ENCODE results near the gene CSF2RB.

Gene CSF2RB

DNA sequence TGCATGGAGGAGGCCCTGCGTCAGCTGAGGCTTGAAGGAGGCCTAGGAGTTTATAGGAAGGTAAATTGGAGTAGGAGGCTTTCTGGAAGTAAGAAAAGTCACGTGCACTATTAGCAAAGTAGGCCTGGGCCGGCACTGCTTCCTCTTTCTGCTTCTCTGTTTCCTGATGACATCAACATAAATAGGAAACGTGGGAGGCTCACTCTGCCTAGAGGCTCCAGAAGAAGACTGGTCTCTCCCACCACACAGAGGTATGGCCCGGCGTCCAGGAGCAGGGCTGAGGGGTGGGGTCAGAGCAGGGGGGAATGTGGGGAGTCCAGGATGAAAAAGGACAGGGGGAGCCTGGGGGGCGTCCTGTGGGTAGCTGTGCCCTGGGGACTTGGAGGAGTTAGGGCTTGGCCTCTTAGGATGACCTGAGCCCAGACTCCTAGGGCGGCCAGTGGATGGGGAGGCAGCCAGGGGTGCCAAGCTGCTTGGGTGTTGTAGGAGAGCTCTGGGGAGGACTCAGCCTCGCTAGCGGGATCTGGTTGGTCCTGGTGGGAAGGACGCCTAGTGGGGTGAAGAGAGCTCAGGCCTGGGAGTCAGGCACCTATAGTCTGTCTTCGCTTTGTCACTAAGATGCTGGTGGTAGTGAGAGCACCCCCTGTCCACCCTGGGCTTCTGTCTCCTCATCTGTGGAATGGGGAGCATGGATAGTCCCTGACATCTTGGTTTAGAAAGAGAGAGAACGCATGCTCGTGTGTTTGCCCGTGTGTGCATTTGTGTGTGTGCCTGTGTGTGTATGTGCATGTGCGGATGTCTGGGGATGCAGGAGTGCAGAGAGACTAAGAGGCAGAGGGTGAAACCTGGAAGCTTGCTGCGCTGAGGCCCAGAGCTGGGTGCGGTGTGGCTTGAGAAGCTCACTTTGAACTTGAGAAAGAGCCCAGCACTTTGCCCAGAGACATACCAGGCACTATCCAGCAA is at the start of gene CSF2RB:
CSF2RB (plus strand) TSS at position 202 of the 963 bp plus-strand sequence. CDS start 8,580 bp downstream, outside the sequence.
- Histone ChIP-seq H3K27ac (no peak within 1 kb of the TSS), H3K36me3 (no peaks in the 10 kb centered on the region), H3K4me3 (ENCODE audit: low read depth, low read length) (no peak within 1 kb of the TSS), H3K27me3 (ENCODE audit: insufficient read depth, low read depth, severe bottlenecking) (peaks cover 68% of the 10 kb centered on the region), H3K9me3 (ENCODE audit: severe bottlenecking) (no peaks in the 10 kb centered on the region)
- no peak for DNase-seq
- TF ChIP-seq, protein P1, sequence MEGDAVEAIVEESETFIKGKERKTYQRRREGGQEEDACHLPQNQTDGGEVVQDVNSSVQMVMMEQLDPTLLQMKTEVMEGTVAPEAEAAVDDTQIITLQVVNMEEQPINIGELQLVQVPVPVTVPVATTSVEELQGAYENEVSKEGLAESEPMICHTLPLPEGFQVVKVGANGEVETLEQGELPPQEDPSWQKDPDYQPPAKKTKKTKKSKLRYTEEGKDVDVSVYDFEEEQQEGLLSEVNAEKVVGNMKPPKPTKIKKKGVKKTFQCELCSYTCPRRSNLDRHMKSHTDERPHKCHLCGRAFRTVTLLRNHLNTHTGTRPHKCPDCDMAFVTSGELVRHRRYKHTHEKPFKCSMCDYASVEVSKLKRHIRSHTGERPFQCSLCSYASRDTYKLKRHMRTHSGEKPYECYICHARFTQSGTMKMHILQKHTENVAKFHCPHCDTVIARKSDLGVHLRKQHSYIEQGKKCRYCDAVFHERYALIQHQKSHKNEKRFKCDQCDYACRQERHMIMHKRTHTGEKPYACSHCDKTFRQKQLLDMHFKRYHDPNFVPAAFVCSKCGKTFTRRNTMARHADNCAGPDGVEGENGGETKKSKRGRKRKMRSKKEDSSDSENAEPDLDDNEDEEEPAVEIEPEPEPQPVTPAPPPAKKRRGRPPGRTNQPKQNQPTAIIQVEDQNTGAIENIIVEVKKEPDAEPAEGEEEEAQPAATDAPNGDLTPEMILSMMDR (IDR thresholded peaks at IDR 0.05; ENCODE audit: low read depth, low read length), result no peak

GRCh38 chr22:36863979-36864378 is 49.4 kb upstream of the CSF2RB start:
- TF ChIP-seq, protein P1 (IDR thresholded peaks at IDR 0.05; ENCODE audit: low read depth, low read length), result no peak
- Histone ChIP-seq H3K4me3 (ENCODE audit: low read depth, low read length) (no peak overlapping the region), H3K36me3 (no peaks in the 10 kb centered on the region), H3K27ac (no peak overlapping the region), H3K27me3 (ENCODE audit: insufficient read depth, low read depth, severe bottlenecking) (peaks cover 25% of the 10 kb centered on the region), H3K9me3 (ENCODE audit: severe bottlenecking) (no peaks in the 10 kb centered on the region)
- no peak for DNase-seq

DNA sequence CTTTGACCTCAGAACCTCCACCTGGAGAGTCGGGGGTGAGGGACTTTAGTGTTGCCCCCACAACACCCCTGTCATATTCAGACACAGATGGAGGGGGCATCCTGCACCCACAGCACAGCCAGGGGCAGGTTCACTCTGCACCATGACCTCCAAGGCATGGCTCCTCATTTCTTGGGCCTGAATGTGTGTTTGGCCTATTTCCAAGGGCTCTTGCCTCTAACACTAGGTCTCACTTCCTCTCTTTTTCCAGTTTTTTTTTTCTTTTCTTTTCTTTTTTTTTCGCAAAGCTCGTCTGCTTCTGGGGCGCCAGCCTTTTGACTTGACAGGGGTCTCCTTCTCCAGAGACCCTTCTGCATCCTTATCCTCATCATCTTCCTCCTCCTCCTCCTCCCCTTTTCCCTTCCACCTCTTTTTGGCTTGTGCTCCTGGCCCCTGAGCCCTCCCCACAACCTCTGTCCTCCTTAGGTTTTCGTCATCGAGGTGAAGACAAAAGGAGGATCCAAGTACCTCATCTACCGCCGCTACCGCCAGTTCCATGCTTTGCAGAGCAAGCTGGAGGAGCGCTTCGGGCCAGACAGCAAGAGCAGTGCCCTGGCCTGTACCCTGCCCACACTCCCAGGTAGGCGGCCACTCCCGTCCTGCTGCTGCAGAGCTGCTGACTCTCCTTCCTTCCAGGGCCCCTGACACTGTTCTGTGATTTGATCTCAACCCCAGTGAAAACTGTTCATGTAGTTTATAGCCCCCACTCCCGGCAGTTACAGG is 48.8 kb upstream of the CSF2RB start:
- DNase-seq, result no peak
- TF ChIP-seq, protein P1 (IDR thresholded peaks at IDR 0.05; ENCODE audit: low read depth, low read length), result no peak
- H3K36me3 ChIP-seq, result no peaks in the 10 kb centered on the region

GRCh38 chr22:36865346-36865745 is 48.1 kb upstream of the CSF2RB start:
- Histone ChIP-seq H3K4me3 (ENCODE audit: low read depth, low read length) (no peak overlapping the region), H3K36me3 (no peaks in the 10 kb centered on the region), H3K9me3 (ENCODE audit: severe bottlenecking) (no peaks in the 10 kb centered on the region), H3K27ac (no peak overlapping the region), H3K27me3 (ENCODE audit: insufficient read depth, low read depth, severe bottlenecking) (peaks cover 37% of the 10 kb centered on the region)
- no peak for DNase-seq
- TF ChIP-seq, protein P1 (IDR thresholded peaks at IDR 0.05; ENCODE audit: low read depth, low read length), result no peak

More for the DNA sequence above, 48.8 kb upstream of the CSF2RB start:
- peaks cover 30% of the 10 kb centered on the region for H3K27me3 ChIP-seq (ENCODE audit: insufficient read depth, low read depth, severe bottlenecking)
- no peak overlapping the region for H3K27ac ChIP-seq
- H3K4me3 ChIP-seq (ENCODE audit: low read depth, low read length), result no peak overlapping the region
- H3K9me3 ChIP-seq (ENCODE audit: severe bottlenecking), result no peaks in the 10 kb centered on the region

GRCh38 chr22:36867695-36868094 is 45.7 kb upstream of the CSF2RB start:
- no peak for DNase-seq
- Histone ChIP-seq H3K36me3 (no peaks in the 10 kb centered on the region), H3K9me3 (ENCODE audit: severe bottlenecking) (no peaks in the 10 kb centered on the region), H3K27ac (no peak overlapping the region), H3K27me3 (ENCODE audit: insufficient read depth, low read depth, severe bottlenecking) (peaks cover 49% of the 10 kb centered on the region), H3K4me3 (ENCODE audit: low read depth, low read length) (no peak overlapping the region)
- TF ChIP-seq, protein P1 (IDR thresholded peaks at IDR 0.05; ENCODE audit: low read depth, low read length), result no peak

Data from WERI-Rb-1 (cell line).